H9 (cell line): ENCODE data around the gene CCDC198. TPM values are rescaled to one million over a fixed set of nuclear protein-coding genes. Genes with fewer than 3 reads are reported as not detected.

Experiments used
- DNase-seq: peaks from one replicate; pipeline ENCODE4 v3.0.0-alpha.2; 2017
- H2AFZ ChIP-seq: one replicate; pipeline ENCODE4 v1.6.1; 2013; ENCODE audit warnings: mild to moderate bottlenecking, low read length, control low read depth, moderate library complexity
- H2AK5ac ChIP-seq: 2 replicates; pipeline ENCODE4 v1.6.1; 2013; ENCODE audit warnings: low read length, control low read depth, mixed read lengths; ENCODE audit not compliant: insufficient read length
- H2BK120ac ChIP-seq: one replicate; pipeline ENCODE4 v1.6.1; 2013; ENCODE audit warnings: low read depth, mild to moderate bottlenecking, low read length, control low read depth, inconsistent platforms; ENCODE audit not compliant: poor library complexity, severe bottlenecking
- H2BK12ac ChIP-seq: 2 replicates; pipeline ENCODE4 v1.6.1; 2013; ENCODE audit warnings: low read length, control low read depth, mixed read lengths, low read depth; ENCODE audit not compliant: insufficient read length
- H2BK15ac ChIP-seq: 2 replicates; pipeline ENCODE4 v1.6.1; 2013; ENCODE audit warnings: low read depth, low read length, control low read depth
- H2BK20ac ChIP-seq: one replicate; pipeline ENCODE4 v1.6.1; 2013; ENCODE audit warnings: low read depth, mild to moderate bottlenecking, low read length, control low read depth, inconsistent platforms; ENCODE audit not compliant: poor library complexity, severe bottlenecking
- H2BK5ac ChIP-seq: 2 replicates; pipeline ENCODE4 v1.6.1; 2013; ENCODE audit warnings: low read length, control low read depth, mixed read lengths; ENCODE audit not compliant: insufficient read length
- H3K14ac ChIP-seq: 2 replicates; pipeline ENCODE4 v1.6.1; 2013; ENCODE audit warnings: low read length, control low read depth; ENCODE audit not compliant: insufficient read depth
- H3K18ac ChIP-seq: 2 replicates; pipeline ENCODE4 v1.6.1; 2013; ENCODE audit warnings: low read depth, mild to moderate bottlenecking, mixed read lengths, low read length, control low read depth; ENCODE audit not compliant: insufficient read length
- H3K23ac ChIP-seq: 2 replicates; pipeline ENCODE4 v1.6.1; 2013; ENCODE audit warnings: low read length, control low read depth, mixed read lengths, low read depth; ENCODE audit not compliant: insufficient read length
- H3K23me2 ChIP-seq: 2 replicates; pipeline ENCODE4 v1.6.1; 2013; ENCODE audit warnings: low read depth, mild to moderate bottlenecking, mixed read lengths, low read length, control low read depth; ENCODE audit not compliant: insufficient read length, poor library complexity, severe bottlenecking
- H3K27ac ChIP-seq: 2 replicates; pipeline ENCODE4 v1.5.1; 2013; ENCODE audit warnings: low read length, control low read depth, mixed read lengths, low read depth; ENCODE audit not compliant: insufficient read length
- H3K27me3 ChIP-seq: 2 replicates; pipeline ENCODE4 v1.6.1; 2013; ENCODE audit warnings: low read length, control low read depth, inconsistent platforms; ENCODE audit not compliant: insufficient read depth
- H3K4ac ChIP-seq: 2 replicates; pipeline ENCODE4 v1.6.1; 2013; ENCODE audit warnings: low read depth, mild to moderate bottlenecking, control low read depth, inconsistent platforms, low read length, moderate library complexity
- H3K4me1 ChIP-seq: 2 replicates; pipeline ENCODE4 v1.6.1; 2013; ENCODE audit warnings: low read length, control low read depth, inconsistent platforms; ENCODE audit not compliant: insufficient read depth
- H3K4me2 ChIP-seq: 2 replicates; pipeline ENCODE4 v1.6.1; 2013; ENCODE audit warnings: low read length, control low read depth, mixed read lengths; ENCODE audit not compliant: insufficient read length, insufficient read depth
- H3K56ac ChIP-seq: 2 replicates; pipeline ENCODE4 v1.6.1; 2013; ENCODE audit warnings: low read depth, mild to moderate bottlenecking, mixed read lengths, low read length, control low read depth; ENCODE audit not compliant: insufficient read length
- H3K79me1 ChIP-seq: 2 replicates; pipeline ENCODE4 v1.6.1; 2013; ENCODE audit warnings: low read depth, mild to moderate bottlenecking, moderate library complexity, low read length, control low read depth, inconsistent platforms; ENCODE audit not compliant: insufficient read depth, poor library complexity, severe bottlenecking
- H3K79me2 ChIP-seq: 2 replicates; pipeline ENCODE4 v1.6.1; 2013; ENCODE audit warnings: low read length, control low read depth, inconsistent platforms; ENCODE audit not compliant: insufficient read depth
- H3K9ac ChIP-seq: 2 replicates; pipeline ENCODE4 v1.6.1; 2013; ENCODE audit warnings: low read length, control low read depth, mixed read lengths; ENCODE audit not compliant: insufficient read length; ENCODE audit errors: extremely low read depth
- H3K9me3 ChIP-seq: one replicate; pipeline ENCODE4 v1.6.1; 2013; ENCODE audit warnings: low read depth, low read length, inconsistent platforms; ENCODE audit not compliant: control insufficient read depth
- H3T11ph ChIP-seq: one replicate; pipeline ENCODE4 v1.6.1; 2013; ENCODE audit warnings: mild to moderate bottlenecking, low read length, control low read depth, inconsistent platforms
- H4K20me1 ChIP-seq: one replicate; pipeline ENCODE4 v1.6.1; 2013; ENCODE audit not compliant: control insufficient read depth, insufficient read length, insufficient read depth
- H4K5ac ChIP-seq: 2 replicates; pipeline ENCODE4 v1.6.1; 2013; ENCODE audit warnings: low read depth, mild to moderate bottlenecking, mixed read lengths, low read length, control low read depth; ENCODE audit not compliant: insufficient read length
- H4K8ac ChIP-seq: replicated peaks from 2 replicates; pipeline ENCODE4 v1.6.1; 2013; ENCODE audit warnings: low read length, control low read depth, mixed read lengths, low read depth; ENCODE audit not compliant: insufficient read length
- H4K91ac ChIP-seq: 2 replicates; pipeline ENCODE4 v1.6.1; 2013; ENCODE audit warnings: low read depth, mild to moderate bottlenecking, moderate library complexity, mixed read lengths, low read length, control low read depth; ENCODE audit not compliant: insufficient read length
- H3K27ac Mint-ChIP-seq, 3 experiments: 2 replicates in 2 of 3; 3 replicates in 1 of 3; pipeline ENCODE4 v1.8.0; 2020 to 2021; ENCODE audit warnings: mixed read lengths in 3 of 3, mild to moderate bottlenecking in 1 of 3, moderate library complexity in 1 of 3
- H3K27me3 Mint-ChIP-seq: 2 replicates; pipeline ENCODE4 v1.8.0; 2021; ENCODE audit warnings: low read depth, mild to moderate bottlenecking, moderate library complexity, mixed read lengths
- H3K36me3 Mint-ChIP-seq, 3 experiments: 2 replicates in 2 of 3; 3 replicates in 1 of 3; pipeline ENCODE4 v1.8.0; 2020 to 2021; ENCODE audit warnings: low read depth in 3 of 3, mixed read lengths in 3 of 3; ENCODE audit not compliant: insufficient read depth in 1 of 3
- H3K4me1 Mint-ChIP-seq, 2 experiments: 2 replicates each; pipeline ENCODE4 v1.8.0; 2020; ENCODE audit warnings: mixed read lengths in 2 of 2
- H3K4me3 Mint-ChIP-seq, 2 experiments: 2 replicates in 1 of 2; 3 replicates in 1 of 2; pipeline ENCODE4 v1.8.0; 2020 to 2021; ENCODE audit warnings: mild to moderate bottlenecking in 2 of 2, mixed read lengths in 2 of 2, moderate library complexity in 1 of 2
- H3K9me3 Mint-ChIP-seq, 2 experiments: 2 replicates in 1 of 2; 3 replicates in 1 of 2; pipeline ENCODE4 v1.8.0; 2020; ENCODE audit warnings: mild to moderate bottlenecking in 2 of 2, mixed read lengths in 2 of 2, moderate library complexity in 1 of 2
- CTCF ChIP-seq: fragments of 200-600 bp; sonication (generic); conservative IDR thresholded peaks from 3 replicates; pipeline ENCODE4 v1.8.0; 2021; ENCODE audit warnings: antibody characterized with exemption, mild to moderate bottlenecking
- WGBS: extraction: QIAGEN DNeasy Blood & Tissue Kit; methylation state at CpG from one replicate; pipeline ENCODE4 v1.1.7; 2013; ENCODE audit warnings: missing lambda C conversion rate, low lambda C conversion rate, mixed read lengths; ENCODE audit not compliant: insufficient read length; ENCODE audit errors: extremely low coverage; 5-methylcytosine and 5-hydroxymethylcytosine counted together
- total RNA-seq: library from RNA; stranded (reverse); gene quantifications from 2 replicates; pipeline ENCODE4 v1.2.1, GENCODE V29; 2021

CCDC198 gene
- total RNA-seq, 1 experiment from 2014 or later: not detected

- Histone ChIP-seq H4K20me1 (no peaks in the 10 kb centered on the region), H3K23me2 (no peaks in the 10 kb centered on the region), H4K5ac (no peak overlapping the region), H2BK12ac (no peak overlapping the region), H3K9me3 (no peaks in the 10 kb centered on the region), H3K27ac (no peak overlapping the region), H3K18ac (no peak overlapping the region), H3K27me3 (no peaks in the 10 kb centered on the region), H3K4me2 (no peak overlapping the region), H3K79me2 (no peaks in the 10 kb centered on the region), H4K91ac (no peak overlapping the region), H3K4ac (no peak overlapping the region), H3K56ac (no peak overlapping the region), H3K14ac (no peak overlapping the region), H3K4me1 (peaks cover 8% of the 10 kb centered on the region; the same call in 1 of the 2 replicates), H2AFZ (no peak overlapping the region), H3K9ac (no peak overlapping the region), H3K23ac (no peak overlapping the region), H3K79me1 (no peaks in the 10 kb centered on the region), H2BK120ac (no peak overlapping the region), H2AK5ac (no peak overlapping the region), H3T11ph (no peak overlapping the region), H4K8ac (no peak overlapping the region), H2BK20ac (no peak overlapping the region), H2BK15ac (no peak overlapping the region), H2BK5ac (no peak overlapping the region)
- peaks cover 0 to 2% (median 2%) of the 10 kb centered on the region in 3 experiments; a peak in 2 of 7 replicates for H3K36me3 Mint-ChIP-seq
- H3K27me3 Mint-ChIP-seq: peaks cover 2% of the 10 kb centered on the region; the same call in 1 of the 2 replicates
- H3K4me1 Mint-ChIP-seq: peaks cover 16% of the 10 kb centered on the region in 2 experiments
- peaks cover 0 to 8% of the 10 kb centered on the region in 2 experiments; a peak in 2 of 5 replicates for H3K9me3 Mint-ChIP-seq
- H3K27ac Mint-ChIP-seq: peak overlapping the region in 1 of 3 experiments; percentile 10; a peak in 1 of 7 replicates
- TF ChIP-seq CTCF: no peak
- no peak for DNase-seq
- no peak overlapping the region for H3K4me3 Mint-ChIP-seq
- no CpG with 5 or more reads among the region's 2 CpGs for WGBS
Observed at GRCh38 chr14:57501039-57501557, 7.4 kb upstream of the CCDC198 start.
